OCI-LY7 (cell line): ENCODE measurements around the gene PNPLA1.

ENCODE experiments used
- CTCF ChIP-seq: fragments of 200-600 bp; sonication (generic); conservative IDR thresholded peaks from 2 replicates; pipeline ENCODE4 v1.5.1; 2014; ENCODE audit warnings: mild to moderate bottlenecking, antibody characterized with exemption, low read length, moderate library complexity, mixed read lengths
- EZH2phosphoT487 ChIP-seq: fragments of 200-600 bp; sonication (generic); IDR thresholded peaks from 2 replicates; pipeline ENCODE4 v1.6.1; 2018; ENCODE audit warnings: low read depth, borderline replicate concordance, mild to moderate bottlenecking, mixed run types, antibody characterized with exemption, low read length, moderate library complexity, mixed read lengths

GRCh38 chr6:36333931-36334725 is 64.3 kb downstream of the PNPLA1 start:
- no peak for TF ChIP-seq CTCF
- no peak for TF ChIP-seq EZH2phosphoT487
